Stimulated activated CD4-positive, alpha-beta T cell treated with anti-CD3 and anti-CD28 coated beads, Interleukin-4, amount 100 ng/mL, for 1 hour (primary cell): ENCODE results near the gene CDK9.
A peak's percentile ranks its signal among the peaks of the same experiment; 100 is the strongest.

Experiments
- DNase-seq: peaks from one replicate; pipeline ENCODE4 v3.0.0-alpha.2; 2020

The CDK9 gene

DNA sequence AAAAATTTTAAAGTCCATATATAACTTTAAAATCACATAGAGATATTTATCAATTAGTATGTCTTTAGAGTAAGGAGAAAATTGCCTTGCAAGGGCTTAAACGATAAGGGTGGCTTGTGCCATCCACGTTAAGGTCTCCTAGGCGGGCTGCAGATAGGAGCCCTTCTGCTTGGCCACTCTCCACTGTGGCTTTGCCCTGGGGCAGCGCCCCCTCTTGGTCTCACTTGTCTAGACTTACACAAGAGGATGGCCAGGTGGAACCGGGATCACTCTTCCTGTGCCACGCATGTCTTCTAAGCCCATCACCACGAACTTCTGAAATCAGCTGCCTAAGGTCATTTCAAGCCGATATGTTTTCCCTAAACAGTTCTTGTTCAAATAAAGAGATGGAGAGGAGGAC, 19.8 kb downstream of the CDK9 start:
- DNase-seq, result peak; percentile 29

- no peak for DNase-seq
Measured at GRCh38 chr9:127806871-127807270, 21.0 kb downstream of the CDK9 start.

GRCh38 chr9:127808347-127809001, 22.6 kb downstream of the CDK9 start:
- no peak for DNase-seq

GRCh38 chr9:127809002-127809539, 23.2 kb downstream of the CDK9 start:
- no peak for DNase-seq

- DNase-seq, result no peak
Measured at GRCh38 chr9:127809540-127810377, 23.9 kb downstream of the CDK9 start.

DNA sequence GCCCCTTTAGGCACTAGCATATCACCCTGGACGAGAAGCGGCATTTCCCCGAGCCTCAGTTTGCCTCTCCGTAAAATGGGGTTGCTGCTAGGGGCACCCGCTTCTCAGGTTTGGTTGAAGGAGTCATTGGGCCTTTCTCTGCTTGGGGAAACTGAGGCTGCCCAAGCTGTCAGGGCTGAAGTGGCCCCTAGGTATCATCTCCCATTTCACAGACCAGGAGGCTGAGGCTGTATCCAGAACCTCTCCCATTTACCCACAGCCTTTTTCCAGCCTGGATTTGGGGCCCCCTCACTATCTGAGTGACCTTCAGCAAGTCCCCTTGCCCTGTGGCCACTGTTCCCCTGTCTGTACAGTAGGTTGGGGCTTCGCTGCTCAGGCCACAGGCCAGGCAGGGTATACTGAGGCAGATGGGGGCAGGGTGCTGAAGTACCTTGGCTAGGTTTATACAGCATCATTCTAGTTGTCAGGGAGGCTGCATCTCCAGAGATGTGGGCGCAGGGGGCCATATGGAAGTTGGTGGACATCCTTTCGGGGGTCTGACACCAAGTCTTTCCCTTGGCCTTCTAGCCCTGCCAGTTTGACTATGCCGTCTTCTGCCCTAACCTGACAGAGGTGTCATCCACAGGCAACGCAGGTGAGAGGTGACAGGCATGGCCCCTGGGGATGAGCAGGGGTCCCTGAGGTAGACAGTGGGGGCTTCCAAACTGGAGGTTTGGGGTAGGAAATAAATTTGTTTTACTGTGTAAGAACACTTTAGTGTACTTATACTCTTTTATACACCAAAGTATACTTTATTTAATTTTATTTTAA, 24.7 kb downstream of the CDK9 start:
- no peak for DNase-seq

DNA sequence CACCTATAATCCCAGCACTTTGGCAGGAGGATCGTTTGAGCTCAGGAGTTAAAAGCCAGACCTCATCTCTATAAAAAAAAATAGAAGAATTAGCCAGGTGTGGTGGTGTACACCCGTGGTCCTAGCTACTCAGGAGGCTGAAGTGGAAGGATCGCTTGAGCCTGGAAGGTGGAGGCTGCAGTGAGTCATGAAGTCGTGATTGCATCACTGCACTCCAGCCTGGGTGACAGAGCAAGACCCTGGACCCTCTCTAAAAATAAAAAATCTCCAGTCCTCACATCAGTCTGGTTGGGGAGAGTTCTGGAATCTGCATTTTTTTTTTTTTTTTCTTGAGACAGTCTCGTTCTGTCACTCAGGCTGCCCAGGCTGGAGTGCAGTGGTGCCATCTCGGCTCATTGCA, 26.2 kb downstream of the CDK9 start:
- no peak for DNase-seq

DNA sequence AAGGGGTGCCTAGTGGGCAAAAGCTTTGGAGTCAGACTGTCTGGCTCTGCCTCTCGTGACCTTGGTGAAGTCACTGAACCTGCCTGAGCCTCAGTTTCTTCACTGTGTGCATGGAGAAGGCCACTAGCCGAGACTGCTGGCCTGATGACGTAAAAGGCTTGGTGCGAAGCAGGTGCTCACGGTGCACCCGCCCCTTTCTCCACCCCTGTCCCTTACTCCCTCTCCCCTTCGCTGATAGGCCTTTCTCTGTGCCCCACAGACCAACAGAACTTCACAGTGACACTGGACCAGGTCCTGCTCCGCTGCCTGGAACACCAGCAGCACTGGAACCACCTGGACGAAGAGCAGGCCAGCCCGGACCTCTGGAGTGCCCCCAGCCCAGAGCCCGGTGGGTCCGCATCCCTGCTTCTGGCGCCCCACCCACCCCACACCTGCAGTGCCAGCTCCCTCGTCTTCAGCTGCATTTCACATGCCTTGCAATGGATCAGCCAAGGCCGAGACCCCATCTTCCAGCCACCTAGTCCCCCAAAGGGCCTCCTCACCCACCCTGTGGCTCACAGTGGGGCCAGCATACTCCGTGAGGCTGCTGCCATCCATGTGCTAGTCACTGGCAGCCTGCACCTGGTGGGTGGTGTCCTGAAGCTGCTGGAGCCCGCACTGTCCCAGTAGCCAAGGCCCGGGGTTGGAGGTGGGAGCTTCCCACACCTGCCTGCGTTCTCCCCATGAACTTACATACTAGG, 27.3 kb downstream of the CDK9 start:
- DNase-seq, result no peak

DNA sequence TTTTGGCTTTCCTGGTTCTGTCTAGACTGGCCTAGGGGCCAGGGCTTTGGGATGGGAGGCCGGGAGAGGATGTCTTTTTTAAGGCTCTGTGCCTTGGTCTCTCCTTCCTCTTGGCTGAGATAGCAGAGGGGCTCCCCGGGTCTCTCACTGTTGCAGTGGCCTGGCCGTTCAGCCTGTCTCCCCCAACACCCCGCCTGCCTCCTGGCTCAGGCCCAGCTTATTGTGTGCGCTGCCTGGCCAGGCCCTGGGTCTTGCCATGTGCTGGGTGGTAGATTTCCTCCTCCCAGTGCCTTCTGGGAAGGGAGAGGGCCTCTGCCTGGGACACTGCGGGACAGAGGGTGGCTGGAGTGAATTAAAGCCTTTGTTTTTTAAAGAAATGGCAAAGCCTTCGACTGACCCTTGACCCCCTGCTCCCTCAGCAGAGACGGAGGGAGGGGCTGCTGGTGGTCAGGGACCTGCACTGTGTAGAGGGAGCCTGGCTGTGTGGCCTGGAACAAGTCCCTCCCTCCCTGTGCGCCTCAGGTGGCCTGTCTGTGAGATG, 27.9 kb downstream of the CDK9 start:
- DNase-seq, result no peak

GRCh38 chr9:127814619-127815511, 29.0 kb downstream of the CDK9 start:
- no peak for DNase-seq

DNA sequence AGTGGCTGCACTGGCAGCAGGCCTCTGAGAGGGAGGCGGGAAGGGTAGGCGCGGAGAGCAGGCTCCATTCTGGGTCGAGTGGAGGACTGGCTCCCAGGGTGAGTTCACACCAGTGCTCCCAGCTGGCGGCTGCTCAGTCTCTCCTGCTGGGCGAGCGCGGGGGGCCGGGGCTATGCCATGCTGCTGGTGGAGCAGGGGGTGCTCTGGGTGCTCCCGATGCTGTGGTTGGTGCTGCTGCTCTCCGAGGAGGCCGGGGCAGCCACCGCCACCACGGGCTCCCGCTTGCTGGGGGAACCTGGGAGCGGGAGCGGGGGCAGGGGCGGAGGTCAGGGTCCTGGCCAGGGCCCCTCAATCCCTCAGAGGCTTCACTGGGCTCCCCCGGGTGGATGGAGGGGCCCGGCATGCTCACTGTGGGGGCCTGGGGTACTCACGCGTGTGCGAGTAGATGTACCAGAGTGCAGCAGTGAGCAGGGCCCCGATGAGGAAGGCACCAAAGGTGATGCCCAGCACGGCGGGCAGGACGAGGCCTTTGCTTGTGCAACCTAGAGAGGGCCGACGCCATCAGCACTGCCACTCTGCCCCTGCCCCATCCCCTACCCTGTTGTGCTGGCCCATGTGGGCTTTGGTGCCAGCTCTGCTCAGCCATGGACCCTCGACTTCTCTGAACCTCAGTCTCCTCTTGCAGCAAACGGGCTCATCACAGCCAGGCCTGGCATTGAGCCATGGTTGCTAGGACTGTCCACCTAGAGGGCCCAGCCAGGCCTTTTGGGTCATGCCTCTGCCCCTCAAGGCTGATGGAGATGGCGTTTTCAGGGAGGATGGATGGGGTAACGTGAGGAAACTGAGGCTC, 29.9 kb downstream of the CDK9 start:
- DNase-seq, result no peak

DNA sequence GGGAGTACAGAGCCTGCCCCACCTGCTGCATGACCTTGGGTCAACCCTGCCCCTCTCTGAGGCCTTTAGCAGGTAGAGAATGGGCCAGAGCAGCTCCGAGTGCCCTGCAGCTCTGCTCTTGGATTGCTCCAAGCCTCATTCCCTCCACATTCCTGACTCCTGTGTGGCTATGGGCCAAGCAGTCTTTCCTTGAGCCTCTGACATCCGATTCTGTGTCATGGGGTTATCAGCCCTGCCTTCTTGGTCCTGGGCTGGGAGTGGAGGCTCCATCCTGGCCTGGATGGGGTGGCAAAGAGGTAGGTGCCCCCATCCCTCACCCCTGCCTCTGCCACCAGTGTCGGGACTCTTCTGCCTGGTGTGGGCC, 30.5 kb downstream of the CDK9 start:
- DNase-seq, result no peak

DNA sequence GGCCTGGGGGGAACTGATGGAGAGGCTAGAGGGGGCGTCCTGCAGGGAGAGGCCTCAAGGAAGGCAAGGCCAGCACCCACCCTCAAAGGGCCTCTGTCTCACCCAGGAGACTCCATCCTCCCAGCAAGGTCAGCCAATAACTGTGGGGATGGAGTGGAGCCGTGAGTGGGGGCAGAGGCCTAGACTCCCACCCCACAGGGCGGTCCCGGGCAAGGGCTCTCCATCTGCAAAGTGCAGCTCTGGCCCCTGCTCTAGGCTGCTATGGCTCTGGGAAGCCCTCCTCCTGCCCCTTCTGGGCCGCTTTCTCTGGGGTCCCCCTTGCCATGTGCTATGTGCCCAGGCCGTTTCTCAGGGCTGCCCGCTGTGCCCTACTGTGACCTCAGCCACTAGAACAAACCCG, 30.9 kb downstream of the CDK9 start:
- DNase-seq, result no peak

- DNase-seq, result no peak
Measured at GRCh38 chr9:127817881-127818434, 32.1 kb downstream of the CDK9 start.

GRCh38 chr9:127818574-127818973, 32.7 kb downstream of the CDK9 start:
- no peak for DNase-seq

DNA sequence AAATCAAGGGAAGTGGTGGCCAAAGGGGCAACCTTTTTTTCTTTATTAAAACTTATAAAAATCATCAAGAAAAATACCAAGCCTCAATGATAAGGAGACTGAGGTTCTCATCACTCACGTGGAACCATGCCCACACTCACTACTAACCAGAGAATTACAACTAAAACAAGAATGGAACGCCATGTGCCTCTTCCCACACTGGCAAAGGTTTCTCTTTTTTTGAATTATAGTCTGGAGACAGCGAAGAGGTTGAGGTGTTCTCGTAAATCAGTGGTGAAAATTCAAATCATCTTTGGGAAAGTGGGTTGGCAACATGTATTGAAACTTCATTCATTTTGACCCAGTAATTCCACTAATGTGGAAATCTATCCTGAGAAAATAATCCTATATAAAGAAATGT, 36.3 kb downstream of the CDK9 start:
- no peak for DNase-seq

- no peak for DNase-seq
Measured at GRCh38 chr9:127825319-127826051, 39.7 kb downstream of the CDK9 start.

GRCh38 chr9:127826253-127826913, 40.5 kb downstream of the CDK9 start:
- DNase-seq, result no peak
